Thyroid gland (tissue), 4 donors: ENCODE results near the gene ICOS.

Experiments used
- CTCF ChIP-seq, 6 experiments: fragments of 200-600 bp in 3 of 6; fragments of 450-650 bp in 3 of 6; sonication (generic) in 3 of 6; IDR thresholded peaks; one replicate each; pipeline ENCODE4 v1.5.1; 2016 to 2019; ENCODE audit warnings: antibody characterized with exemption in 6 of 6, mild to moderate bottlenecking in 2 of 6, inconsistent platforms in 1 of 6, moderate library complexity in 1 of 6
- POLR2A ChIP-seq, 2 donors: fragments of 450-650 bp; IDR thresholded peaks; one replicate each; pipeline ENCODE4 v1.6.1; 2017; ENCODE audit warnings: antibody characterized with exemption in 2 of 2, mild to moderate bottlenecking in 2 of 2, moderate library complexity in 1 of 2

DNA sequence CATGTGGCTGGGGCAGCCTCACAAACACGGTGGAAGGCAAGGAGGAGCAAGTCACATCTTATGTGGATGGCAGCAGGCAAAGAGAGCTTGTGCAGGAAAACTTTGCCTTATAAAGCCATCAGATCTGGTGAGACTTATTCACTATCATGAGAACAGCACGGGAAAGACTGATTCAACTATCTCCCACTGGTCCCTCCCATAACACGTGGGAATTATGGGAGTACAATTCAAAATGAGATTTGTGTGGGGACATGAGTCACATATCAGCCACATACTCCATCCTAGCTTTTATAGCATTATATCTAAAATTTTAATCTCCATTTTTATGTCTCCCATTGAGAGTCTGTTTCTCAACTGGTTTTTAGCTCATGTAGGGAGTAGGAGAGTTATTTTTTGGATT is 45.7 kb downstream of the ICOS start:
- no peak for TF ChIP-seq CTCF (IDR thresholded peaks at IDR 0.05)
- no peak for TF ChIP-seq POLR2A (IDR thresholded peaks at IDR 0.05)
